ENCODE data around the gene LRP6. TPM values are rescaled to one million over a fixed set of nuclear protein-coding genes. Genes with fewer than 3 reads are reported as not detected.

LRP6 gene
- total RNA-seq, 2 donors from 2014 or later = 23.0 to 34.7 TPM

GRCh38 chr12:12069821-12070548 lies 196.9 kb downstream of the LRP6 start:
- Histone ChIP-seq H3K36me3 (no peaks in the 10 kb centered on the region), H3K9me3 (no peaks in the 10 kb centered on the region), H3K4me3 (no peak overlapping the region), H3K27ac (no peak overlapping the region), H3K4me1 (replicated peaks) (peaks cover 3% of the 10 kb centered on the region), H3K27me3 (replicated peaks; ENCODE audit: insufficient read depth) (no peaks in the 10 kb centered on the region)
- TF ChIP-seq POLR2A (IDR thresholded peaks at IDR 0.05) (no peak), POLR2AphosphoS5 (IDR thresholded peaks at IDR 0.05) (no peak), CTCF (IDR thresholded peaks at IDR 0.05) (no peak)
- DNase-seq (ENCODE audit: low spot score) = no peak
- 95% methylated on average over 14 of the region's 14 CpGs for WGBS
- intact Hi-C loops (cut with DNase I) = no loop called here

- no peaks in the 10 kb centered on the region for H3K27me3 ChIP-seq (replicated peaks; ENCODE audit: insufficient read depth)
- DNase-seq (ENCODE audit: low spot score) = no peak
- no peak overlapping the region for H3K27ac ChIP-seq
- intact Hi-C loops (cut with DNase I) = no loop called here
- H3K36me3 ChIP-seq = no peaks in the 10 kb centered on the region
- H3K9me3 ChIP-seq = no peaks in the 10 kb centered on the region
- TF ChIP-seq POLR2AphosphoS5 (IDR thresholded peaks at IDR 0.05) (no peak), POLR2A (IDR thresholded peaks at IDR 0.05) (no peak), CTCF (IDR thresholded peaks at IDR 0.05) (no peak)
- H3K4me3 ChIP-seq = no peak overlapping the region
- 91% methylated on average over 6 of the region's 6 CpGs for WGBS
- peaks cover 3% of the 10 kb centered on the region for H3K4me1 ChIP-seq (replicated peaks)
Measured at GRCh38 chr12:12068751-12069150, 198.1 kb downstream of the LRP6 start.

Small RNAs within 50 kb of the gene (microRNA-seq; reads per million reads assigned to microRNA genes)
- gene MIR1244-4 = not detected

Small RNAs within 50 kb of the gene (small RNA-seq; reads per million reads assigned to genes)
- gene RNU6-318P = 0 reads per million in 2 donors
- 0 reads per million in 2 donors for gene RNU6-545P

Other genes with a start within 250 kb of the LRP6 start
- 10 to 100 TPM in 1 of 2 donors, 1 to 10 TPM in 1; 6.0 to 14.0 TPM for gene BCL2L14, start 196.1 kb downstream of the LRP6 start, total RNA-seq
- gene MANSC1, start 83.2 kb upstream of the LRP6 start, total RNA-seq = 10 to 100 TPM; 28.9 to 33.2 TPM
- gene BORCS5, start 90.0 kb upstream of the LRP6 start, total RNA-seq = 10 to 100 TPM in 1 of 2 donors, 1 to 10 TPM in 1; 9.7 to 26.8 TPM

All from prostate gland (tissue), 2 donors.